ENCODE measurements around the gene HEATR3.

HEATR3 gene

DNA sequence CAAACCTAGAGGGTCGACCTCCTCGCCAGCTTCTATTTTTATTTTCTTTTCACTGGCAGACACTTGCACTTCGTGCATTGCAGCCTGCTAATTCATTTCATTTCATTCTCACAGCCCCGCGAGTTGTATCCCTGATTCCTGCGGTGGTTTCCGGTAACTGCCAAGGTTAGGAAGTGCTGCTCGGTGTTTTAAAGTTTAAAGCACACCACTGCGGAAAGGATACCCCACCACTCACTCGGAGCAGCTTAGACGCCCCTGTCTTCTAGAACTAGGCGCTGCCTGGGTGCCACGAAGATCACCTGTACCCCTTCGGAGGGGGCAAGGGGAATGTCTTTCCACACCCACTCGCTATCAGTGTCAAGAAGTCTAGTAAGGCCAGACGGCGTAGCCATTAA, 40.2 kb upstream of the HEATR3 start:
- H3K4me3 ChIP-seq (ENCODE audit: low read depth, low read length): peak overlapping the region; percentile 87
- TF ChIP-seq, protein P1, sequence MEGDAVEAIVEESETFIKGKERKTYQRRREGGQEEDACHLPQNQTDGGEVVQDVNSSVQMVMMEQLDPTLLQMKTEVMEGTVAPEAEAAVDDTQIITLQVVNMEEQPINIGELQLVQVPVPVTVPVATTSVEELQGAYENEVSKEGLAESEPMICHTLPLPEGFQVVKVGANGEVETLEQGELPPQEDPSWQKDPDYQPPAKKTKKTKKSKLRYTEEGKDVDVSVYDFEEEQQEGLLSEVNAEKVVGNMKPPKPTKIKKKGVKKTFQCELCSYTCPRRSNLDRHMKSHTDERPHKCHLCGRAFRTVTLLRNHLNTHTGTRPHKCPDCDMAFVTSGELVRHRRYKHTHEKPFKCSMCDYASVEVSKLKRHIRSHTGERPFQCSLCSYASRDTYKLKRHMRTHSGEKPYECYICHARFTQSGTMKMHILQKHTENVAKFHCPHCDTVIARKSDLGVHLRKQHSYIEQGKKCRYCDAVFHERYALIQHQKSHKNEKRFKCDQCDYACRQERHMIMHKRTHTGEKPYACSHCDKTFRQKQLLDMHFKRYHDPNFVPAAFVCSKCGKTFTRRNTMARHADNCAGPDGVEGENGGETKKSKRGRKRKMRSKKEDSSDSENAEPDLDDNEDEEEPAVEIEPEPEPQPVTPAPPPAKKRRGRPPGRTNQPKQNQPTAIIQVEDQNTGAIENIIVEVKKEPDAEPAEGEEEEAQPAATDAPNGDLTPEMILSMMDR (IDR thresholded peaks at IDR 0.05; ENCODE audit: borderline replicate concordance, insufficient read depth, low read depth, low read length): no peak

GRCh38 chr16:50027829-50028228, 37.9 kb upstream of the HEATR3 start:
- TF ChIP-seq, protein P1 (IDR thresholded peaks at IDR 0.05; ENCODE audit: borderline replicate concordance, insufficient read depth, low read depth, low read length): no peak
- H3K4me3 ChIP-seq (ENCODE audit: low read depth, low read length): no peak overlapping the region

DNA sequence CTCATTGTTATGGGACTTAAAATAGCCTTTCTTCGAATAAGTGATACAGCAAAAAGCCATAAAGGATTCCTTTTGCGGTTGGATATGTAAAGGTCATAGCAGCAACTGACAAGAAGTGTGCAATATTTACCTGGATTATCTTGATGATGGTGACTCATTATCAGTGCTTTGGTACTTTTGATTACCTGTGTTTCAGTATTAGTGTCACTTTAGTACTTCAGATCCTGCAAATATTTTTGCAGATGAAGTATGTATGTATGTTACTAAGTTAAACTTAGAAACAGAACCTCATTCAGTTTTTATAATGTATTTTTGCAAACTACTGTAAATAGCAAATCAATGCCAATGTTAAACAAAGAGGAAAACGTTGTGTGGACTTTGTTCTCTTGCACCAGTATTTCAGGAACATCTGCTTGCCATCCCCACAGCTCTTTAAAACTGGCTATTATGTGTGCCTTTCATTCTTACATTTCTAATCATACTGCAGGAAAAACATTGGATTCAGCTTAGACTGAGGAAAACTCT, 30.2 kb upstream of the HEATR3 start:
- H3K4me3 ChIP-seq (ENCODE audit: low read depth, low read length): no peak overlapping the region
- TF ChIP-seq, protein P1 (IDR thresholded peaks at IDR 0.05; ENCODE audit: borderline replicate concordance, insufficient read depth, low read depth, low read length): no peak

- TF ChIP-seq, protein P1 (IDR thresholded peaks at IDR 0.05; ENCODE audit: borderline replicate concordance, insufficient read depth, low read depth, low read length): no peak
- H3K4me3 ChIP-seq (ENCODE audit: low read depth, low read length): no peak overlapping the region
Observed at GRCh38 chr16:50036426-50036825, 29.3 kb upstream of the HEATR3 start.

DNA sequence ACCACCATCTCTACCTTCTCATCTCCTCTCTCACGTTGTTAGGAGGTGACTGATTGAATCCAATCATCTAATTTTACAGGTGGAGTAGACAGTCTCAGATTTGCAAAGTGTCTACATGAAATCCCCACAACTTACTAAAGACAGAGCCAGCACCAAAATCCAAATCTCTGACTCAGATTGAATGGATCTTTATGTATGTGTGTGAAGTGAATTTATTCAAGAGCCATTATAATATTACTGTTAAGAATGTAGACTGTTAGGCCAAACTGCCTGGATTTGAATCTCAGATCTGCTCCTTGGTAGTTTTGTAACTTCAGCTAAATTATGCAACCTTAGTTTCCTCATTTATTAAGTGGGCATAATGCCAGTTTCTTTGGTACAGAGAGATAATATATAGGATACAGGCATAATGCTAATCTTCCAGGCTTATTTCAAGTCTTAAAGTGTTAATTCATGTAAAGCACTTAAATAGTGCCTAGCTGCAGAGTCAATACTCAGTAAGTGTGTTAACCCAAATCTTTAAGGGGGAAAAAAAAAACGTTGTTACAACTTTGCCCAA, 28.0 kb upstream of the HEATR3 start:
- TF ChIP-seq, protein P1 (IDR thresholded peaks at IDR 0.05; ENCODE audit: borderline replicate concordance, insufficient read depth, low read depth, low read length): no peak
- no peak overlapping the region for H3K4me3 ChIP-seq (ENCODE audit: low read depth, low read length)

- no peak overlapping the region for H3K4me3 ChIP-seq (ENCODE audit: low read depth, low read length)
- TF ChIP-seq, protein P1 (IDR thresholded peaks at IDR 0.05; ENCODE audit: borderline replicate concordance, insufficient read depth, low read depth, low read length): no peak
Observed at GRCh38 chr16:50038286-50038685, 27.5 kb upstream of the HEATR3 start.

DNA sequence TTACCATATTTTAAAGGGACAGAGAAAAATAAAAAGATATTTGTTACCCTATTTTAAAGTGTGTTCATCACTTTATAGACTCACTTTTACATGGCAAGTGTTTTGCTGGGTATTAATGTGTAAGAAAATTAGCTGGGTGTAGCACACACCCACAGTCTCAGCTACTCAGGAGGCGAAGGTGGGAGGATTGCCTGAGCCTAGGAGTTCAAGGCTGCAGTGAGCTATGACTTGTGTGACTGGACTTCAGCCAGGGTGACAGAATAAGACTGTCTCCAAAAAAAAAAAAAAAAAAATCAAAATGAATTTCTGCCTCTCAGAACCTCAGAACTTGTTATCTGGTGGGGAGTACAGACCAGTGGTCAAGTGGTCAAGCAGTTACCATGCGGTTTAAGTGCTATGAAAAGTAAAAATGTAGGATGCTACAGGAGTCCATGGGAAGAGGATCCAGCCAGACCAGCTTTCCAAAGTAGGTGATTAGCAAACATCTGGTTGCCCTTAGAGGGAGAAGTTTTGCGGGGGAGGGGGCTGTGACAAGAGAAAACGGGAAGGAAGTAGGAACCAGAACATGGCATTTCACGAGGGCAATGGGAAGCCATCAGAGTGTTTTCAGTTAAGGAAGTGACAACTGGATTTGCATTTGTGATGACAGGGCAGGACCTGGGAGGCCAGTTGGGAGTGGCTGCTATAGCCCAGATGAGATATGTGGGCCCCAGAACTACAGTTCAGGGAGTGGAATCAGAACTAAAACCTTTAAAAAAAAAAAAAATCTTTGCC, 26.8 kb upstream of the HEATR3 start:
- TF ChIP-seq, protein P1 (IDR thresholded peaks at IDR 0.05; ENCODE audit: borderline replicate concordance, insufficient read depth, low read depth, low read length): no peak
- no peak overlapping the region for H3K4me3 ChIP-seq (ENCODE audit: low read depth, low read length)
